Measurements from ENCODE around the gene CTBS. TPM values are rescaled to one million over a fixed set of nuclear protein-coding genes. Genes with fewer than 3 reads are reported as not detected.

Gene CTBS
- total RNA-seq, 1 experiment from 2014 or later, result 15.2 TPM

GRCh38 chr1:84506002-84506728 lies 68.1 kb downstream of the CTBS start, which contains the start of the genes GNG5 and SPATA1:
Gene GNG5, minus strand, starts transcription at chr1:84506581. Its CDS starts 490 bp downstream, at chr1:84506091.
Gene SPATA1, plus strand, starts transcription at chr1:84506386. Its CDS starts 9,974 bp downstream, at chr1:84516360.
- DNase-seq (ENCODE audit: low spot score), result peak; percentile 89

DNA sequence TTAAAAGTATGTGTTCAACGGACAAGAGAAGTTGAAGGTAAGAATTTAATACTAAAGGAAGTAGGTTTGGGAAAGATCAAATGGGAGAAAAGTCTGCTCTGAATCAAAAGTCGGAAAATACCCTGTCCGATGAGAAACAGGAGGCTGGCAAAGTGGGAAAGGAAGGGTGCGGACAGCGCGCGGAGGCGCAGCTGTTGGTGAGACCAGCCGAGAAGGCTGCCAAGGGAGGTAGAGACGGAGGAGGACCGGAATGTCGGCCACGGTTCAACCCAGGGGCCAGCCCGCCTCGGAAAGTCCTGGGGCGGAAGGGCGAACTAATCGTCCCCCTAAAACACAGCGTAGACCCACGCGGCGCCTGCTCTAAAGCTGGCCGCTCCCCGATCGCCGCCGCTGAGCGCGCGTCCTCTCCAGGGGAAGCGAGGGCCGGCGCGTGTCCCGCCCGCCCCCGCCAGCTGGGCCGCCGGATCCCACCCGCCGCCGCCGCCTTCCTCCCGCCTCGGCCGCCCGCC lies 68.7 kb downstream of the CTBS start:
- peak; percentile 4 for DNase-seq (ENCODE audit: low spot score)

DNA sequence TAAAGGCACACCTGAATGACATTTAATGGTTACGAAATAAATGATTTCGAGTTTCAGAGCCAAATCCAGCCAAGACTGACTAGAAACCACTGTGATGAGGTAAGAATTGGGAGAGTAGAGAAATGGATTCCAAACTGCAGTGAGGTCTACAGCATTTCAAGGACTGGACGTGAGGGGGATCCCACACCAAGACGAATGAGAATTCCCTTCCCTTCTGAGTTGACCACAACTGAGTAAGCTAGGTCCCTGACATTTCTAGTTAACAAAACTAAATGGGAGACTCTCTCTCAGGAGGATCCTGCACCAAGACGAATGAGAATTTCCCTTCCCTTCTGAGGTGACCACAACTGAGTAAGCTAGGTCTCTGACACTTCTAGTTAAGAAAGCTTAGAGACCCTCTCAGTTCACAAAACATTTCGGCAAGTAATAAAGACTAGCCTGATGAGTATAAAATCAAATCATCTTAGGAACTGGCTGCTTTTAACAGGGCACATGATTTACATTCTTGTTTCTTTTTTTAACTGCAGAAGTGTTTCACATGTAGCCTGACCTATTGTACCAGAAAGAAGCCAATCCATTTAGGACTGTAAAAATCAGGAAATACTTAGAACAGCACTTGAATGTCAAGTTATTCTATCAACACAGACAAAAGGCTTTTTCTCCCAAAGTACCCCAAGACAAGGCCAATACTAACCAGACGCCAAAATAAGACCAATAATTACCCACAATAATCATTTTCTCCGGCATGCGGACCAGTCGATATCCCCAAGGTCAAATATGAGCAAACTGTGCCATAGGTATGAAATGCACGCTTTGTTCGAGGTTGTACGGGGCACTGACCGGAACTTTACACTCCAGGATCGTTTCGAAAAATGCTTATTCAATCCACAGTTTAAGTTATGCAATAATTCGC lies 69.4 kb downstream of the CTBS start:
- peak; percentile 16 for DNase-seq (ENCODE audit: low spot score)

DNA sequence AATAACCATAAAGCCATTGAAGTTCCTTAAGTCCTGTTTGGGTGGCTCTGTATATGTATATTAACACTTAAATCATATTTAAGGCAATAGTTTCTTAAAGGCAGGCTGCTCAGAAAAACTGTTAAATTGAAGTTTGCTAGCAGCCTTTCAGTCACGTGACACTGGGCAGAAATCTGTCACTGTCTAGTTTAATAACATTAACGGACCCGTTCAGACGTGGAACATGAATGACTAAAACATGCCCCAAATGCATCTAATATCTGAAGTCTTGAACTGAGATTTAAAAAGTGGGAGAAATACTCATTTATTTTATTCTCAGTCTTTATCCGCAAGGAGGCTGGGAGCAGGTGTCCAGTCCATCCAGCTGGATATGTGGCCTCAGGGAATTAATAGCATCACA lies 71.3 kb downstream of the CTBS start:
- no peak for DNase-seq (ENCODE audit: low spot score)

Other genes with a start within 250 kb of the CTBS start
- not detected in 2 replicates for gene DNASE2B, start 176.0 kb downstream of the CTBS start, total RNA-seq (2014; rRNA removed; shearing (Covaris generic))
- 48.1 and 49.5 TPM in 2 replicates for gene RPF1, start 95.2 kb downstream of the CTBS start, total RNA-seq (2014; rRNA removed; shearing (Covaris generic))
- gene SPATA1, start 68.1 kb downstream of the CTBS start, total RNA-seq (2014; rRNA removed; shearing (Covaris generic)), result 0.17 TPM in 1 of 2 replicates, not detected in the other
- gene GNG5, start 67.9 kb downstream of the CTBS start, total RNA-seq (2014; rRNA removed; shearing (Covaris generic)), result 52.2 and 57.3 TPM in 2 replicates
- gene SSX2IP, start 116.0 kb upstream of the CTBS start, total RNA-seq (2014; rRNA removed; shearing (Covaris generic)), result 7.1 and 8.8 TPM in 2 replicates